K562 (cell line): ENCODE measurements around the gene CORO6.

Experiments
- CTCF ChIP-seq, 3 experiments: IDR thresholded peaks in 2 of 3; conservative IDR thresholded peaks in 1 of 3; 2 replicates each; pipeline ENCODE4 v1.5.1; 2011 to 2012; ENCODE audit warnings: low read length in 3 of 3, mild to moderate bottlenecking in 3 of 3, control low read depth in 2 of 3, improper control_type of control experiment in 1 of 3, inconsistent platforms in 1 of 3, low read depth in 1 of 3, mixed read lengths in 1 of 3, moderate library complexity in 1 of 3; ENCODE audit not compliant: insufficient read depth in 2 of 3
- EZH2 ChIP-seq: IDR thresholded peaks from 2 replicates; pipeline ENCODE4 v1.6.1; 2012; ENCODE audit warnings: low read depth, mild to moderate bottlenecking, inconsistent platforms, low read length, borderline replicate concordance
- GABPA ChIP-seq: fragments of 200-800 bp; sonication (Bioruptor generic); conservative IDR thresholded peaks from 2 replicates; pipeline ENCODE4 v1.6.1; 2016; ENCODE audit warnings: low read depth, missing genetic modification characterization, missing compliant biosample characterization
- HLTF ChIP-seq: fragments of 450-650 bp; IDR thresholded peaks from 2 replicates; pipeline ENCODE4 v1.6.1; 2016
- JUND ChIP-seq, 2 experiments: IDR thresholded peaks; 2 replicates in 1 of 2; 3 replicates in 1 of 2; pipeline ENCODE4 v1.6.1; 2011; ENCODE audit warnings: borderline replicate concordance in 2 of 2, low read depth in 2 of 2, low read length in 2 of 2, improper control_type of control experiment in 1 of 2, missing biosample characterization in 1 of 2, missing genetic modification characterization in 1 of 2, missing genetic modification reagents in 1 of 2
- PHB2 ChIP-seq: fragments of 450-650 bp; IDR thresholded peaks from 2 replicates; pipeline ENCODE4 v1.6.1; 2017; ENCODE audit warnings: low read depth
- POLR2A ChIP-seq: fragments of 450-650 bp; conservative IDR thresholded peaks from 2 replicates; pipeline ENCODE4 v1.6.1; 2016
- POLR2AphosphoS5 ChIP-seq: IDR thresholded peaks from 2 replicates; pipeline ENCODE4 v1.6.1; 2011; ENCODE audit warnings: mild to moderate bottlenecking, low read depth, low read length, moderate library complexity; ENCODE audit not compliant: control insufficient read depth, insufficient read depth
- PREB ChIP-seq: sonication (generic); formaldehyde crosslinking; IDR thresholded peaks from 2 replicates; pipeline ENCODE4 v1.8.1; 2023; ENCODE audit warnings: mild to moderate bottlenecking, missing genetic modification reagents
- RERE ChIP-seq: sonication (generic); formaldehyde crosslinking; IDR thresholded peaks from 2 replicates; pipeline ENCODE4 v1.8.0; 2023; ENCODE audit warnings: missing genetic modification reagents, mild to moderate bottlenecking, borderline replicate concordance
- RFX5 ChIP-seq: IDR thresholded peaks from 2 replicates; pipeline ENCODE4 v1.6.1; 2011; ENCODE audit warnings: low read depth, mild to moderate bottlenecking, improper control_type of control experiment, low read length
- TCF7L2 ChIP-seq: fragments of 150-350 bp; IDR thresholded peaks from 2 replicates; pipeline ENCODE4 v1.6.1; 2016; ENCODE audit warnings: low read depth, mild to moderate bottlenecking, low read length, moderate library complexity

GRCh38 chr17:29648005-29648404, 25.3 kb upstream of the CORO6 start:
- no peak for TF ChIP-seq TCF7L2
- TF ChIP-seq POLR2AphosphoS5, result no peak
- TF ChIP-seq PHB2, result no peak
- TF ChIP-seq EZH2, result no peak
- TF ChIP-seq CTCF (IDR thresholded peaks at IDR 0.05 in 2 of 3, conservative IDR thresholded peaks at IDR 0.05 in 1 of 3; ENCODE audit: insufficient read depth in 2 of 3, low read depth in 1 of 3, low read length in 3 of 3), result no peak
- no peak for TF ChIP-seq HLTF
- no peak for TF ChIP-seq RERE (CRISPR knock-in tag)
- no peak for TF ChIP-seq GABPA
- TF ChIP-seq PREB, result no peak
- TF ChIP-seq POLR2A, result no peak
- no peak for TF ChIP-seq JUND (IDR thresholded peaks at IDR 0.05; ENCODE audit: borderline replicate concordance, low read depth, low read length)
- no peak for TF ChIP-seq JUND (tag; IDR thresholded peaks at IDR 0.05; ENCODE audit: borderline replicate concordance, low read depth, low read length)
- no peak for TF ChIP-seq RFX5
